Daoy (cell line): ENCODE results near the gene PLXNB3. TPM values are rescaled to one million over a fixed set of nuclear protein-coding genes. Genes with fewer than 3 reads are reported as not detected.
"Not testable (repeated sequence)": the region's sequence is repeated elsewhere in the genome, so short reads cannot be mapped to it uniquely, and the experiment has no call there.

Source experiments
- DNase-seq: peaks from one replicate; pipeline ENCODE4 v3.0.0-alpha.2; 2015; ENCODE audit warnings: low read depth
- total RNA-seq: library from RNA; depleted of rRNA; stranded (reverse); fragments of >200 nt; shearing (Covaris generic); gene quantifications from 2 replicates; pipeline ENCODE4 v1.2.3, GENCODE V29; 2014; rRNA removed

Gene PLXNB3
- 0.97 and 1.0 TPM in 2 replicates for total RNA-seq

- peak; percentile 80 for DNase-seq
Measured at GRCh38 chrX:153763989-153764755, at the start of gene PLXNB3. Gene PLXNB3, plus strand, starts transcription at chrX:153764249. Its CDS starts 1,287 bp downstream, at chrX:153765536.

GRCh38 chrX:153714256-153714655 is 49.8 kb upstream of the PLXNB3 start:
- DNase-seq = no peak

- no peak for DNase-seq
Measured at GRCh38 chrX:153717445-153717844, 46.6 kb upstream of the PLXNB3 start.

DNA sequence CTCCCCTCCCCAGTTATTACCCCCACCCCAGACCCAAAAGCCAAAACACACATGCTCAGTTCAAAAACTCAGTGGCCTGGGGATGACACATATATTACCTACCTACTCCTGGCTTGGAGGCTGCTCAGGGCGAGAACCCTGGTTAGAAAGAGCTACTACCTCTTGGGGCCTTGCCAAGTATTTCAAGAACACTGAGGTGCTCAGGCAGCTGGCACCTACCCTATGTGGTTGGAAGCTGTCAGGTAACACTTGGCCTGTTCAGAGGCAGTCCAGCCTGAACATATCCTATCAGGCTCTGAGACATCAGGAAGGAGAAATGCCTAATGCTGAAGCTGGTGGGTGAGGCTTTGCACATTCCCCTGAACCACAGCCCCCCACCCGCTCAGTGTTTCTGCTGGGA is 44.8 kb upstream of the PLXNB3 start:
- DNase-seq = no peak

- no peak for DNase-seq
Measured at GRCh38 chrX:153719701-153720100, 44.3 kb upstream of the PLXNB3 start.

DNA sequence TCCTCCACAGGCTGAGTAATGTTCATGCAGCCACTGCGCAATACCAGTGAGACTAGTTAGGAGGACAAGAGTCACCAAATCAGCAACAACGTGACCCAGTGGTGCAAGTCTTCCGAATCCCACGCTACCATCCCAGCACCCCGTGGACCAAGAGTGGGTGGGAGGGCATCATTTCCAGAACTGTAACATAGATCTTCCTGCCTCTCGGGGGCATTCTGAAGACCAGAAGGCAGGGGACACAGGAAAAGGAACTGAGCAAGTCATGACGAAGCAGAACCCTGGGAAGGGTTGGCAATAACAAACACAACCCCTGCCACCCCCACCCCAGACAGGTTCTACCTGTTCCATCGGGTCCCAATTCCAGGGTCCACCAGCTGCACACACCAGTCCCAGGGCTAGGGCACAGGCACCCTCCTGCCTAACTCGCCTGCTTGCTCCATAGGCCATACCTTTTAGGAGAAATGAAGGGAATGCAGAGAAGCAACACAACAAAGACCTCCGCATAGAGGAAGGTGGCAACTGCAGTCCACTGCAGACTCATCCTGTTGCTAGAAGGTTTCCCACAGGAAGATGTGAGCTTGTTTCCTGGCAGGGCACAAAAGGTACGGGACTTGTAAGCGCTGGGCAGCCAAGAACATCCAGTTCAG is 41.2 kb upstream of the PLXNB3 start:
- DNase-seq = no peak

DNA sequence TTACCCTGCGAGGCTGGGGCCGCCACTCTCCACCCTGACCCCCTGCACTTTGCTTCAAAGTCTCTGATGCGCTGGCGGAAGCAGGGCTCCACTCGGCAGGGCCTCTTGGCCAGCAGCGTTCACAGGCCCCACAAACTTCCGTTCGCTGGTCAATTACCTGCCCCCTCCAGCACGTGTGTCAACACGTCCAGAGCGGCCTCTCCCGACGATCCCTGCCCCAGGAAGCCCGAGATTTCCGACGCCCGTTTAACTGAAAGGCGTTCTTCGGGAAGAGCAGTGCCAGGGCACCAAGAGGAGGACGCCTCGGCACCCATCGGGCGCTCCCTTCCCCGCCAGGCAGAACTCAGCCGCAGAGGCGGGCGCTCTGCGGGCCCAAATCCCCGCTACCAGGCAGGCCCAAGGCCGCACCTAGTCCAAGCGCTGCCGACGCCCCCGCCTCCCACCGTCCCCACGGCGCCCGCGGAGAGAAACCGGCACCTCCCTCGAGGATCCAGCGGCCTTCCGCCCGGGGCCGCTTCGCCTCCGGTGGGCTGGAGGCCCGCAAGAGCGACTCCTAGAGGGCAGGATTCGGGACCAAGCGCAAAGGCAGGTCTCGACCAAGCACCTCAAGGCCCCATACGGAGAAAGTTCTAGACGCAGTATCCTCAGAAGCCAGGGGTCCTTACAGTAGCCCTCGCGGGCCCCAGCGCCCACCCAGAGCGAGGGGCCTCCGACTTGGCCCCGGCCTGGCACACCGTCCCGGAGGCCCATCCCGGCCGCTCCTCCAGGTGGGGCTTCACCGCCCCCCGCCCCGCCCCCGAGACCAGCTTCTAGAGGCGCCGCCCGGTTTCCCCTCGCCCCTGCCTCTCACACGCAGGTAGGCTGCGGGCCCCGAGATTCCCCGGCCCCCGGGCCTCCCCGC is 40.4 kb upstream of the PLXNB3 start:
- DNase-seq = peak; percentile 50

GRCh38 chrX:153724252-153725038 is 39.6 kb upstream of the PLXNB3 start, which contains the start of the genes ABCD1 and BCAP31:
Gene ABCD1, plus strand, starts transcription at chrX:153724856. Its CDS starts 411 bp downstream, at chrX:153725267.
Gene BCAP31, minus strand, starts transcription at chrX:153724387. Its CDS starts 1,143 bp downstream, at chrX:153723244.
- peak; percentile 87 for DNase-seq

DNA sequence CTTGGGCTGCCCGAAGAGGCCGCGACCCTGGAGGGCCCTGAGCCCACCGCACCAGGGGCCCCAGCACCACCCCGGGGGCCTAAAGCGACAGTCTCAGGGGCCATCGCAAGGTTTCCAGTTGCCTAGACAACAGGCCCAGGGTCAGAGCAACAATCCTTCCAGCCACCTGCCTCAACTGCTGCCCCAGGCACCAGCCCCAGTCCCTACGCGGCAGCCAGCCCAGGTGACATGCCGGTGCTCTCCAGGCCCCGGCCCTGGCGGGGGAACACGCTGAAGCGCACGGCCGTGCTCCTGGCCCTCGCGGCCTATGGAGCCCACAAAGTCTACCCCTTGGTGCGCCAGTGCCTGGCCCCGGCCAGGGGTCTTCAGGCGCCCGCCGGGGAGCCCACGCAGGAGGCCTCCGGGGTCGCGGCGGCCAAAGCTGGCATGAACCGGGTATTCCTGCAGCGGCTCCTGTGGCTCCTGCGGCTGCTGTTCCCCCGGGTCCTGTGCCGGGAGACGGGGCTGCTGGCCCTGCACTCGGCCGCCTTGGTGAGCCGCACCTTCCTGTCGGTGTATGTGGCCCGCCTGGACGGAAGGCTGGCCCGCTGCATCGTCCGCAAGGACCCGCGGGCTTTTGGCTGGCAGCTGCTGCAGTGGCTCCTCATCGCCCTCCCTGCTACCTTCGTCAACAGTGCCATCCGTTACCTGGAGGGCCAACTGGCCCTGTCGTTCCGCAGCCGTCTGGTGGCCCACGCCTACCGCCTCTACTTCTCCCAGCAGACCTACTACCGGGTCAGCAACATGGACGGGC is 38.8 kb upstream of the PLXNB3 start:
- no peak for DNase-seq

GRCh38 chrX:153725832-153726285 is 38.2 kb upstream of the PLXNB3 start:
- no peak for DNase-seq

DNA sequence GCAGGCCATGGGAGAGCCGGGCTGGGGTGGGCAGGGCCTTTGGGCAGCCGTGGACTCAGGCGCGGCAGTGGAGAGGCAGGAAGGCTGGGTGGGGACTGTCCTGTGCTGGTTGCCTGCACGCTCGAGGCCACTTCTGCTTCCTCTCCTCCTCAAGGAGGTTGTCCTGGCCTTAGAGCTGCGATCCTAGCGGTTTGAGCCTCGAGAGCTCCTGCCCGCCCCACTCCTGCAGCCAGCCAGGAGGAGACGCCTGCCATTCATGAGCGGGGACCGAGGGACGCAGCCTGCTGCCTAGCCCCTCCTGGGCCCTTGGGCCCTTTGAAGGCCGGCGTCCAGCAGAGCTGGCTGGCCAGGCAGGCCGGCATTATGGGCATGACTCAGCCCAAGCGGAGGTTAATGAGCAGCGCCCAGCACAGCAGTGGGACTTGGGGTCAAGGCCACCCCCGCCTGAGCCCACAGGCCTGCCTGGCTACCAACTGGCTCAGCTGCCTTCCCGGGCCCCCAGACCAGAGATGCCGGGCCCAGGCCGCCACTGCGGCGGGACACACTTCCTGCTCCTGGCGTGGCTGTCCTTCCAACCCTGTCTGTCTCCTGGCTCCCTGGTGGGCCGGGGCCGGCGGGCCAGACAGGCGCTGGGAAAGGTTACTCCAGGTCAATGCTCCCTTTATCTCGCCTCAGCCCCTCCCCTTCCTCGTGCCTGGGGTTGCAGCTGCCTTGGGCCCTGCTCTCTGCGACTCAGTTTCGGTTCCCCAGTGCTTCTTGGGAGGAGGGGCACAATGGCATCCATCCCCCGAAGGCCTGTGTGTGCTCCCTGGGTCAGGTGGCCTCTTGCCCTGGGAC is 37.5 kb upstream of the PLXNB3 start:
- peak; percentile 51 for DNase-seq

DNA sequence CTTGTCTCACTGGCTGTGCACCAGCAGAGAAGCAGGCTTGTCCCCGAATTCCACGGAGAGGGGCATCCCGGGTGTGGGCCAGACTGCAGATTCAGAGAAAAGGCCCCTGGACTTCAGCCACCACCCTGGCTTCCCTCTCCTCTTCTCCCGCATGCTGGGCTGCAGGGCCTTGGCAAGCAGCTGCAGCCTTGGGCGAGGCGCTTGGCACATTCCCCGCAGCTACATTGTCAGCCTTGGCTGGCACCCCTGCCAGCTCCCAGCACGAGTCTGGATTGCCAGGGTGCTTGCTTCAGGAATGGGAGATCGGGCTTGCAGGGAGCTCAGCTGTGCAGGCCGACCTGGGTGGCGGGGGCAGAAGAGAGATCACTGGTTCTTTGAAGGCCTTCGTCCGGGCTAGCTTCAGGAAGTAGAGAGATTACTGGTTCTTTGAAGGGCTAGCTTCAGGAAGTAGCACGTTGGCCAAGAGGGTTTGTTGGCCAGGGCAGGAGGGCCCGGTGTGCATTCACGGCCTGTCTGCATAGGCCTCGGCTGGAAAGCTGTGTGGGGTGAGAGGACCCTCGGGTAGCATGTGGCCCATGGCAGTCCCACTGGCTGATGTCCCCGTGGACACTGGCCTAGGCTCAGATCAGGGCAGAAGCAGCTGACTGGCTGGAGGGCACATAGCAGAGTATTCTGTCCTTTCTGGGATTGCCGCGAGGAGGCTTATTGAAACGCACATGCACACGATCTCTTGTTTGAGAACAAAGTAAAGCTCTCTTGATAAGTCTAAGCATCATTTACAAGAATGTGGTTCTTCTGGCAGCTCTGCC is 36.7 kb upstream of the PLXNB3 start:
- no peak for DNase-seq

DNA sequence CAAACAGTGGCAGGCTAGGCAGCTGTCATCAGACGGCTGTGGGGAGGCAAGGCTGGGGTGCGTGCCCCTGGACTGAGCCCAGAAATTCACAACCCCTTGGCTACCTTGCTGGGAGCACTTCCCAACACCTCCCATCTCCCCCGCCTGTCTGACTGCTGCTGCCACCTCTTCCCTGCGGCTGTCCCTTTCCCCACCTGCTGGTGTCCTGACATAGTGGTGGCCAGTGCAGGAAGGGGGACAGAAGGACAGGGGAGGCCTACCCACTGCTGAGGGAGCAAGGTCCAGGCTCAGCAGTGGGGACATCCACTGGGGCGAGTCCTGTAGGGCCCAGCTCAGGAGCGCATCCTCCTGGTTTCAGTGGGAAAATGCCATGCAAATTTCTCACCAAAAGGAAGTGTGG is 36.0 kb upstream of the PLXNB3 start:
- no peak for DNase-seq

DNA sequence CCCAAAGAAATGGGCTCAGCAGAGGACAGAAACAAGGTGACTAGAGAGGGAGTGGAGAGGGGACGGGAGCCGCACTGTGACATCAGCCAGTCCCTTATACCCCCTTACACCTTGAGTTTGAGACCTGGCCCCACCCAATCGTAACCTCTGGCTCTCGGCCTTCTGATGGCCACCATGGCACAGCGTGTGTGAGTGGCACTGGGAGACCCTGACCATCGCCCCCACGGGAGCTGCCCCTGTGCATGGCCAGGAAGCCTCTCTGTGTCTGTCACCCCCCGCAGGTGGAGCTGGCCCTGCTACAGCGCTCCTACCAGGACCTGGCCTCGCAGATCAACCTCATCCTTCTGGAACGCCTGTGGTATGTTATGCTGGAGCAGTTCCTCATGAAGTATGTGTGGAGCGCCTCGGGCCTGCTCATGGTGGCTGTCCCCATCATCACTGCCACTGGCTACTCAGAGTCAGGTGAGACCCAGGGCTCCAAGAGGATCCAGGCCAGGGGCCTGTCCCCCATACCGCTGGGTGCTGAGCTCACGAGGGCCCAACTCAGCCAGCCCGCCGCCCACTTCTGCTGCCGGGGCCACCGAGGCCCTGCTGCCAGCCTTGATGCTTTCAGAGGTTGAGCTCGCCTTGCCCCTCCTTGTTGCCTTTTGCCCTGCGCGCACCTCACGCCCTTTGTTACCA is 35.0 kb upstream of the PLXNB3 start:
- DNase-seq = no peak

DNA sequence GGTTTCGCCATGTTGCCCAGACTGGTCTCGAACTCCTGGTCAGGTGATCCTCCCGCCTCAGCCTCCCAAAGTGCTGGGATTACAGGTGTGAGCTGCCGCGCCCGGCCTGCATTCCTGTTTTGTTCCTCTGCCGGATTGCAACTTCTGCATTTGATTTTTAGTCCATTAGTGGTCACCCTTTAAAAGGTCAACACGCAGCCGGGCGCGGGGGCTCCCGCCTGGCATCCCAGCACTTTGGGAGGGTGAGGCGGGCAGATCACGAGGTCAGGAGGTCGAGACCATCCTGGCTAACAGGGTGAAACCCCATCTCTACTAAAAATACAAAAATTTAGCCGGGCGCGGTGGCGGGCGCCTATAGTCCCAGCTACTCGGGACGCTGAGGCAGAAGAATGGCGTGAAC is 33.9 kb upstream of the PLXNB3 start:
- DNase-seq = not testable (repeated sequence)

DNA sequence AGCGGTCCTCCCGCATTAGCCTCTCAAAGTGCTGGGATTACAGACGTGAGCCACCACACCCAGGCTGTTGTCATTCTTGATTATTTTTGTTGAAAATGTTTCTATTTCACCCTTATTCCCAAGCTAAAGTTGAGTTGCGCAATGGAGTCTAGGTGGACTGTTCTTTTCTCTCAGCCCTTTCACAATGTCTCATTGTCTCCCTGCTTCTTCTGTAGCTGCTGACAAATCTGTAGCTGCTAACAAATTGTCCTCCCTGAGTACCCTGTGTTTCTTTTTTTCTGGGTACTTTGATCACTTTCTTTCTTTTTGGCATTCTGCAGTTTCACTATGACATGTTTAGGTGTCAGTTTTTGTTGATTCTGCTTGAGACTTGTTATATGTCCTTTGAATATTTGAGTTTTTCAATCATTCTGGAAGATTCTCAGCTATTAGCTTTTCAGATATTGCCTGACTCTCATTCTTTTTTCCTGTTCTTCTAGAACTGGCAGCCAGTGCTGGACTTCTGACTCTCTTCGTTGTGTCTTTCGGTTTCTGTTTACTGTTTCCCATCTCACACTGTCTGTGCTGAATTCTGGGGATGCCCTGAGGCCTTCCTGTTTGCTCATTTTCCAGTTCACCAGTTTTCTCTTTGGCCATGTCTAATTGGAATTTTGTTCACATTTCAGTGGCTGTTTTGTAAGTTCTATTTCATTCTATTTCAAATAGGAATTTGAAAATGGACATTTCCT is 32.8 kb upstream of the PLXNB3 start:
- no peak for DNase-seq

GRCh38 chrX:153731845-153732215 is 32.2 kb upstream of the PLXNB3 start:
- DNase-seq = no peak
